HG02885 (cell line): ENCODE measurements around the gene CDH24.

ENCODE experiments used
- ATAC-seq: cut with Tn5 transposase; IDR thresholded peaks from one replicate; pipeline ENCODE4 v1.9.1; 2021; ENCODE audit warnings: mild to moderate bottlenecking; ENCODE audit not compliant: unreplicated experiment, poor library complexity

Gene CDH24

DNA sequence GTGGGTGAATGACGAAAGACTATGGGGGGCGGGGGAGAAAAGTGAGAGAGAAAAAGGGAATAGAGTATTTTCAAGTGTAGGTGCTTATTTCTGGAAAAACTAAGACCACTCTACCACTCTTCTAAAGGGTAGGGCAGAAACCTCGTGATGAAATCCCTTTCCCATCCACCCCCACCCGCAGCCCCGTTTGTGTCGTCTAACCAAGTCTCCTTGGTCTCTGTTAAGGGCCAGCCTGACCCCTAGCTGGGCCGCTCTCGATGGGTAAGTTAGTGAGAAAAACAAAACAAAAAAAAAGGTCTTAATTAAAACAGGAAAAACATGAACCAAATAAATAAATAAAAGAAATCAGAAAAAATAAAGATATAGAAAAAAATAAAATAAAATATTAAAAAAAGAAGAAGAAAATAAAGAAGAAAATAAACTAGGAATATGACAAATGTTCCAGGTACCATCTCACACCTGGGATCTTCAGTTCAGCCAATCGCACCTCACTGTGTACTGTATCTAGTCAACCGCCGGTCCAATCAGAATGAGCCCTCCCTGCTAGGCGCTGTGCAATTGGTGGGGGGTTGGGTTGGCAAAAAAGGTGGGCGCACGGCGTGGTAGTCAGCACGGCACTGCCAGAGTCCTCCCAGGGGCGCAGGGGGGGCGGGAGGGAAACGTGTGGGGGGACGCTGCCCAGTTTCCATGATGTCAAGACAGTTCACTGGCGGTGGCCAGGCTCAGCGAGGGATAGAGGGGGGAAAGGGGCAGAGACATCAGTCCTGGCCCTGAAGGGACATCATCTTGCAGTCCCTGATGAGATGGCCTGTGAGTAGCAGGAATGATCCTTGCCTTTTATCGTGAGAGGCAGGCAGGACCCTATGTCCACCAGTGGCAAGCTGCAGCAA lies 9.8 kb upstream of the CDH24 start:
- ATAC-seq = no peak

DNA sequence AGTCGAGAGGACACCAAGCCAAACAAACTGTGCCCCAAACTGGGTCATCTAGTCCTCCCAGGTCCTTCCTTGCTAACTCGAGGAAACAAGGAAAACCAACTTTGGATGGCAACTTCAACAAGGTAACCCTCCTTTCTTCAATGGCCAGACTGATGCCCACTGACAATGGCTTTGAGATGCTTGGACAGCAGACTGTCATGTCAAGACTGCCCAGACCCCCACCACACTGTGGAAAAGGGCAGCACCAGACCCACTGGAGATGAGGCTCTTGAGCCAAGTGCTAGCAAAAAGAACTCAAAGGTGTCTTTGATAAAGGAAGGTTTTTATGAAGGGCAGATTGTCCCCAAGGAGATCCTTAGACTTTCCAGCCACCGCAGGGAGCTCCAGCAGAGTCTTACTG lies 9.0 kb upstream of the CDH24 start:
- ATAC-seq = no peak

DNA sequence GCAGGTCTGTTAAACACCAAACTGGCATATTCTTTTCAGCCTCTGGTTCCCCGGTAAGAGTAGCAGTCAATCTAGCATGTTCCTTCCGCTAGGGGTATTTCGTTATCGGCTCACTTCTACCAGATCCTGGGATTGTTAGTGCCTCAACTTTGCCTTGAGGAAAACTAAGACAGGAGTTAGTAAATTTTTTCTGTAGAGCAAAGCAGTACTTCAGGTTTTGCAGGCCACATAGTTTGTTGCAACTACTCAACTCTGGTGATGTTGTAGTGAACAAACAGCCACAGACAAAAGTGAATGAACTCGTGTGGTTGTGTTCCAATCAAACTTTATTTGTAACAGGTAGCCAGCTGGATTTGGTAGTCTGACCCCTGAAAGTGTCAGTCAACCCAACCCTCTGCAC lies 6.3 kb upstream of the CDH24 start:
- ATAC-seq = no peak

DNA sequence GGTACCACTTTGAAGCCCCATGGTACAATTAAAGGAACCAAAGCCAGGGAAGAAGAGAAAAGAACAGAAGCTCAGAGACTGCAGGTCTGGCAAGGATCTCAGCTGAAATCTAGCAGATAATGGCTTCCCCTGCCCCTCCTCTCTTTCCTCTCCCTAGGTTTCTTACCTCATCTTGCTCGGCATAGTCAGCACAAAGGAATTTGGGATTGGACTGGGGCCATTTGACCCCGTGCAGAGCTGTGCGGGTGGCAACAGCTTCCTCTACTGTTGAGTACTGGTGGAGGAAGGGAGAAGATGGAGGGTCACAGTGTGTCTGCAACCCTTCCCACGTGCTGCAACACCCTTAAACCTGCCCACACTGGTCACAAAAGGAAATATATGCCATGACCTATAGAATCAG lies 4.7 kb upstream of the CDH24 start:
- no peak for ATAC-seq

DNA sequence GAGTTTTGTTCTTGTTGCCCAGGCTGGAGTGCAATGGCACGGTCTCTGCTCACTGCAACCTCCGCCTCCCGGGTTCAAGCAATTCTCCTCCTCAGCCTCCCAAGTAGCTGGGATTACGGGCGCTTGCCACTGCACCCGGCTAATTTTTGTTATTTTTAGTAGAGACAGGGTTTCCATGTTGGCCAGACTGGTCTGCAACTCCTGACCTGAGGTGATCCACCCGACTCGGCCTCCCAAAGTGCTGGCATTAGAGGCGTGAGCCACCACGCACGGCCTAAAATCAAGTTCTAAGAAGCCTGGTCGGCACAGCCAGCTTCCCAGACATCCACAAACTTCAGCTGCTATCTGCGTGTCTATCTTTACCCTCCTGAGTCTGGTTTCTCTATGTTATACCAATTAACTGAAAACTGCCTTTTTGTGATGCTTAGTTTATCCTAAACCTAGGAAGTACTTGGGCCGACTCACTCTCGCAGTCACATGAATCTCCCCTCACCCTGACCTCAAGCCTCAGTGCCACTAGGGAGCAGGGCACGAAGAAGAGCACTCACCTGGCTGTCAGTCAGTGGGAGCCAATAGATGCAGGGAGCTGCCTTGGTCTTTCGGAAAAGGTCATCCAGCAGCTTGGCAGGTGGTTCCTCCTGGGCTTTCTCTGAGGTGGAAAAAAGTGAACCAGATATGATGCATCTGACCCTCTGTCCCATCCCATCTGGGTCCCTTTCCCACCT lies 3.4 kb upstream of the CDH24 start:
- ATAC-seq = no peak

DNA sequence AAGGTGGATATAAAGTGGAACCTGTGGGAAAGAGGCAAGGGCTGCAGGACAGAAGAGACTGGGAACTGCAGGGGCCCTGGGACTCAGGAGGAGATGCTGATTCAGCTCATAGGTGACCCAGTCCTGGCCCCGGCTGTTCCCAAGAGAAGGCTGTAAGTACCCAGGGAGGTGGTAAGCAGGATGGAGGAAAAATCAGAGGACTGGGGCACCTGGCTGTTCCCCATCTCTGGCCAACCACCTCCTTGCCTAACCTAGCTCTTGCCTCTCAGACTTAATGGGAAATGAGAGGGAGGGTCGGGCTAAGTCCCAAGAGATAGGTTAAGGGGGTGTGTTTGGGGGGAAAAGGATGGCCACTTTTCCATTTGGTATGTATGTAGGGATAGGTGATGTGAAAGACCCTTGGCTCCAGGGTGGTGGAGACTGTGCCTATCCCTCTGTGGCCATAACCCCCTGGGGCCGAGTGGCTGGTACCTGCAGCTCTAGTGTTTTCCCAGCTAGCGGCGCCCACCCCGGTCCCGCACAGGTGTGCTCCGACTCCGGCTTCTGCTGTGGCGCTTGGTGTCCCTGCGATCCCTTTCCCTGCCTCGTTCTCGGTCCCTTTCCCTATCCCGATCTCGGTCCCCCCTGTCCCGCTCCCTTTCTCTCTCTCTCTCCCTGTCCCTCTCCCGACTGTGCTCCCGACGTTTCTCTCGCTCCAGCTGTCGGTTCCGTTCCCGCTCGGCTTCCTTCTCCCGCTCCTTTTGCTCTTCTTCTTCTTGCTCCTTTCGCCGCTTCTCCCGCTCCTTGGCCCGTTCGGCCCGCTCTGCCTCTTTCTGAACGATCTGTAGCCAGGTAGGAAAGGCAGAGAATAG lies 1.6 kb upstream of the CDH24 start:
- ATAC-seq = no peak

DNA sequence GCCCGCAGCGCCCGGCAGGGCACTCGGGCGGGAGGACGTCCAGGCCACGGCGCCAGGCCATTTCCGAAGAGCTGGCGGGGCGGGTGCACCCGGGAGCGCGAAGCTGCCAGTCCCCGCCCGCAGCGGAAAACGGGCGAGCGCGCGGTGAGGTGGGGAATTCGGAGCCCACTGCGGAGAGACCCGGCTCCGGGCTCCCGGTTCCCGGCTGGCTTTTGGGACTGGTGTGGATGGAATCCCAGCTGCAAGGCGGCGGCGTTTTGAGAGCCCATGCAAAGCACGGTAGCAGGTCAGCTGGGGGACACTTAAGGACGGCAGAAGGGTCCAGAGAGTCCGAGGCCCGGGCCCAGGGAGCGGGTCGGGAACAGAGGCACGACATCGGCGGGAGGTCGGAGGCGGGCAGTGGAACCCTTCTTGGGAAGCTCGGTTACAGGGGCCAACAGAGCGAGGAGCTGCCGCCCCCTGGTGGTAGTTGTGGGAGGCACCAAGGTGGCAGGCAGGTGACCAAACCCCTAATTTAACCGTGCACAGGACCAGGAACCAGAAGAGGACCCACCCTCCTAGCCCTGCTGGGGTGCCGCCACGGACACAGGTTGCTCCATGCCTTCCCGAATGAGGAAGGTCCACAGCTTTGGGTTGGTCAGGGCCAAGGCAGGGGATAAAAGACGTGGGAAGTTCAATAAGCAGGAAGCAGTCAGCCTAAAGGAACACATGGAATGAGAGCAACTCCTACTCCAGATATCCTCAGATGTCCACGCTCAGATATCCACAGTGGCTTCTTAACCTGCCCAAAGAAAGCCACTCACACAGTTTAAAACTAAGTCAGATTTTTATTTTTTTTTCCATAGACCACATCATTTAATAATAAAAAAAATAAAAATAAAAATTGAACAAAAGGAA lies 685 bp upstream of the CDH24 start:
- ATAC-seq = peak; percentile 64

DNA sequence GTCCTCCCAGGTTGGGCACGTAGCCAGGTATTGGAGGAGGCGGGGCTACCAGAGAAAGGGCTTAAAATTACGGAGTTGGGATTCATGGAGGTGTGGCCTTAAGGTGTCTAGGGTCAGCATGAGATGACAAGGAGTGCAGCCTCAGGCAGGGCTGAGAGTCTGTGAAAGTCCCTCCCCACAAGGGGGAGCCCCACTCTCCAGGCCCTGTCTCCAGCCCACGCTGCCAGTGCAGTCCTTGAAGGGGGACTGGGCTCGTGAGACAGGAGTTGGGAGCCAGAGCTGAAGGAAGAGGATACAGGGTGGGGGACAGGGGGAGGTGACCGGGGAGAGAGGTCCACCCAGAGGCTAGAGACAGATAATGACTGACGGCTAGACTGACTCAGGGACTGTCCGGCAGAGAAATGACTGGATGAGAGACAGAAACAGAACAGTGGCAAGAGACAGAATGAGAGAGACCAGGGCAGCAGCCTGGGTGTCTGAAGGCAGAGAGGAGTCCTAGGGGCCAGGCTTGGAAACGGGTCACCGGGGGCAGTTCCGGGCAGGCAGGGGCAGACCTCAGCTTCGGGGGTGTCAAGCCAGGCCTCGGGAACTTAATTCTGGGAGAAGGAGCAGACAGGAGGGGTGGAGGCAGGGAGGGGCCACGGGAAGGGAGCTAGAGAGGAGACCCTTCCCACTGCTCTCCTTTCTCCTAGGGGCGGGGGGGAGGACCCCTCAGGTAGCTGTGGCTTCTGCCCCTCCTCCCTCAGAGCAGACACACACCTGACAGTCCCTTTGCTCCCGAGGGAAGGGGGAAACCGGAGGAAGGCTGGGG lies 970 bp downstream of the CDH24 start:
- ATAC-seq = peak; percentile 64

DNA sequence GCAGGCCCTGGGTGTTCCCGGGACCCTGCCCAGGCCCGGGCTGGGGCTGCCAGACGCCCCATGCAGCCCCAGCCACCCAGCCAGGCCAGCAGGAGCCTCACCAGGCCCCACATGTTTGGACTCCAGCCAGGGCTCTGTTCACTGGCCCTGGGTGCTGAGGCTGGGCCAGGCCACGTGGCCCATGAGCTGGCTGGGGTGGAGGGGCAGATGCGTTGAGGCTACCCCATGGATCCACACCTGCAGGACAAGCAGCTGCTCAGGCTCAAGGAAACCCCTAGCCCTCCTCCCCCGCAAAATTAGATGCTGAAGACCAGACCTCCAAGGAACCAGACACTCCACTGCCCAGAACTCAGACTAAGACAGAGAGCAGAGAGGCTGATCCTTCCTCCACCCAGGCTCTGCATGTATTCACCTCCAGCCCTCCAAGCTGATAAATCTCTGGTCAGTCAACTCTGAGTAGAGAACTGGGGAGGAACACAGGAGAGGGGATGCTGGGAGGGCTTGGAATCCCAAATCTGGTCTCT lies 1.6 kb downstream of the CDH24 start:
- ATAC-seq = no peak

DNA sequence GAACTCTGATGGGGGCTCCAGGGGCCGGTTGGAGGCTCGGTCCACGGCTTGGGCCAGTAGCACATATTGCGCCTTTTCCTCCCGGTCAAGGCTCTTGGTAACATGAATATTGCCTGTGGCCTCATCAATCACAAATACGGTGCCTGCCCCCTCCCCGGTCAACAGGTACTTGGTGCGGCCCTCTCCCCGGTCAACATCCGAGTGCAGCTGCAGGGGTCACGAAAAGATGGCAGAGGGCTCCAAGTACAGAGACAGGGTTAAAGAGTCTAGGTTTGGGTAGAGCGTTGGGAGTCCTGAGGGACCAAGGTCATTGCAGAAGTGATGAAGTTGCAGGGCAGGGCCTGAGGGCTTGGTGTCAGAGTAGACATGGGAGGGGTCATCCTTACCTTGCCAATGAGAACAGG lies 2.2 kb downstream of the CDH24 start:
- no peak for ATAC-seq

DNA sequence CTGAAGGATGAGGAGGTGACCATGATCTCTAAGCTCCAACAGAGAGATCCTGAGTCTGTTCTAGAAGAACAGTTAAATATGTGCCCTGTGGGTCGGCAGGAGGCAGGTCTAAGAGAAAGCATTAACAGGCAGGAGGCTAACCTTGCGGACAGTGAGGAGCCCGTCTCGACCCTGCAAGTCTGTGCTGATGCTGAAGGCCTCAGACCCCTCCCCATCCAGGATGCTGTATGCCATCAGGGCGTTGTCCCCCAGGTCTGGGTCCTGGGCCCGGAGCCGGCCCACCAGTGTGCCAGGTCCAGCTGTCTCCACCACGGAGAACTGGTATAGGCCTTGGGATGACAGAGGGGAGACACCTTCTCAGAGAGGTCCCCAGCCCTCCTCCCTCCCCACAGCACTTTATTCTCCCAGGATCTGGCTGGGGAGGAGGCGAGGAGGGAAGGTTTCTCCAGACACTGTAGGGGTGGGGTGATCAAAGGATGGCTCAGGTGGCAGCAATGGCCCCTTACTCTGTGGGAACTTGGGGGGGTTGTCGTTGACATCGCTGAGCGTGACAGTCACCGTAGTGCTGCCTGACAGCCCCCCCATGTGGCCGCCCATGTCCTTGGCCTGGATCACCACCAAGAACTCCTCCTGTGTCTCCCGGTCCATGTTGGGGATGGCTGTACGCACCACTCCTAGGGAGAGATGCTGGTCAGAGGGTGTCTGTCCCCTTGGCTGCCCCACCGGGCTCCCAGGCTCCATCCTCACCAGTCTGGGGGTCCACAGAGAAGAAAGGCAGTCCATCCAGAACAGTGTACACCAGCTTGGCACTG lies 3.1 kb downstream of the CDH24 start:
- ATAC-seq = no peak

DNA sequence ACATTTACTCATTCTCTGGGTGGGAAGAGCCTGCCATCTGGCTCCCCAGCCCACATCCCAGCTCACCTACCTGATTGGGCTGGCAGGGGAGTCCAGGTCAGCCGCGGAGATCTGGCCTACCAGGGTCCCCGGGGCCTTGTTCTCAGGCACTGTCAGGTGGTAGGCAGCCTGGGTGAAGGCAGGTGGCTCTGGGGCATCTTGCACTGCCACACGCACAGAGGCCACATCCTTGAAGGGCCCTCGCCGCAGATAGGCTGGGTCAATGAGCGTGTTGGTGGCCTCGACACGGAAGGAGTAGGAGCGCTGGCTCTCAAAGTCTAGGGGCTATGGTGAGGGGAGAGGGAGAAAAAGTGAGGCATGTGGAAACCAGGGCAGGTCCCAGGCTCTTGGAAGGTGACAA lies 3.9 kb downstream of the CDH24 start:
- ATAC-seq = no peak

DNA sequence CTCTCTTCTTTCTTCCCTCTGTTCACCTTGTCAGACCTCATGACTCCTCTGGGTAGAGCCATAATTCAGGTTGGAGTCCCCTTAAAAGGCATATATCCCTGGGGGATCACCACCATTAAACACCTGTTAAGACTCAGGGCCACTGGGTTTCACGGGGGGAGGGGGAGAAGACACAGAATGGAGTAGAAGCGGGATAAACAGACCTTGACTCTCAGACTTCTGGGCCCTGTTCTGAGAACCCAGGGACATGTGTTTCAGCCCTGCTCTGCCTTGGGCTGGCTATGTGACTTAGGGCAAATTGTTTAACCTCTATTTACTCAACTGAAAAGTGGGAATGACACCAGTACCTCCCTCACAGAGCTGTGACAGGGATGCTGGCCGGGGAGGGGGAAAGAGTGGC lies 4.6 kb downstream of the CDH24 start:
- no peak for ATAC-seq

DNA sequence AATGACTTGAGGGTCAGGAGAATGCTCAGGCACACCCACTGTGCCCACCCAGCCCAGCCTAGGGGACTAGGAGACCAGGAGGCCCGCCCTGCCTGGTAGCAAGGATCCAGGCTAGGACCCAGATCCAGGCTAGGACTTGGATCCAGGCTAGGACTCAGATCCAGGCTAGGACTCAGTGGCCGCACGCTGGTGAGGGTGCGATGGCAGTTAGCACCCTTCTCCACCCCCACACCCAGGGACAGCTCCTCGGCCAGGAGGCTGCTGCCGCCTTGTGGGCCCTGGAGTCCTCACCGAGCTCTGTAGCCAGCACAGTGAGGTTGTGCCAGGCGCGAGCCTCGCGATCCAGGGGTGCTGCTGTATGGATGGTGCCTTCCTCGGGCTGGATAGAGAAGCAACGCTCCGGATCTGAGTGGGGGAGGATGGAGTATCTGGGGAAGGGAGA lies 5.1 kb downstream of the CDH24 start:
- no peak for ATAC-seq

DNA sequence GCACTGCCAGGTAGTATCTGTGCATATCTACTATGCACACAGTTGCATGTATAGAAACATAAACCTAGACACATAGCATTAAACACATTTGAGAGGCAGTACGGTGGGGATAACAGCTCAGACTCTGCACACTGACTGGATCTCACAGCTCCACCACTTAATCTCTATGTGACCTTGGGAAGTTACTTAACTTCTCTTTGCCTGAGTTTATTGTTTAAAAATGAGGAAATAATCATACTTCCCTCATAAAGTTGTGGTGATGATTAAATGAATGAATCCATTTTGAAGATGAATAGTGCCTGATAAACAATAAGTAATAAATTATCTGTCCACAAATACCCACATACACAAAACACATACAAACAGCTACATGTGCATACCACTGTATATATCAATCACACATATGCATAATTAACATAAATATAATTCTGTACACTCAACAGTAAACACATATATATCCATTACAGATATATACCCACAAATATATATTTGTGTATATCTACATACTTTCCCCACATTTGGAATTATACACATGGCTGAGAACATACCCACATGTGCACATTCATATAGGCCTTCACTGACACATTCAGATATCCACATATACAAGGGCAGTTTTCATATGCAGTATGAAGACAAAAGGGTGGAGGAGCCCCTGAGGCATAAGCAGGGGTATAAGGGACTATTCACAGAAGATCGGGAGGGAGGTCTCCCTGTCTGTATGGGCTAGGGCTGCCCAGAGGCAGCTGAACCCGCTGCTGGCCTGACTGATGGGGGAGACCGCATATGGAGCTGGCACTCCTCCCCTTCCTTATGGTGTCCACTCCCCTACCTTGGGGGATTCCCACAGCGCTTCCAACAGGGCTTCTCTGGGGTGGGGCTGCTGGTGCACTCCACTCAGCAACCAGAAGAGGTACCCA lies 5.9 kb downstream of the CDH24 start:
- ATAC-seq = no peak

DNA sequence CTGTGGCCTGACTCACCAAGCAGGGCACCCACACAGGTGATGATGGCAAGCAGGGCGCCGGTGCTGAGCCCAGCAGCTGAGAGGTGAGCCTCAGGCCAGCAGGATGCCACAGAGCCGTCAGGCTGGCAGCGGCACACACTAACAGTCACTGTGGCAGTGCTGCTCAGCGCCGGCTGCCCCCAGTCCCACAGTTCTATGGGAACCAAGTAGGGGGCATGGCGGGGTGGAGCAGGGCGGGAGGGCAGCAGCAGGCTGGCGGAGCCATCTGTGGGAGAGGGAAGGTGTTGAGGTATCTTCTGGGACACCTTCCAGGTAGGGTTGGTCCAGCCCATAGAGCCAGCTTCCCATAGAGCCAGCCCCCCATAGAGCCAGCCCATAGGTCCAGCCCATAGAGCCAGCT lies 8.3 kb downstream of the CDH24 start:
- ATAC-seq = no peak
